ENCODE data around the gene HIGD1A. TPM values are rescaled to one million over a fixed set of nuclear protein-coding genes. Genes with fewer than 3 reads are reported as not detected.

HIGD1A gene
- polyA plus RNA-seq, 1 donor from 2014 or later = 350 TPM

GRCh38 chr3:42802876-42803413, 1.3 kb downstream of the HIGD1A start:
- Histone ChIP-seq H3K9ac (ENCODE audit: low read length) (peak overlapping the region; percentile 95), H3K79me2 (replicated peaks; ENCODE audit: insufficient read depth, low read length) (peaks cover 39% of the 10 kb centered on the region), H4K20me1 (ENCODE audit: insufficient read depth) (no peaks in the 10 kb centered on the region), H3K4me3 (ENCODE audit: low read length) (peak overlapping the region; percentile 83), H3K4me2 (ENCODE audit: low read length) (peak overlapping the region; percentile 100), H3K27me3 (ENCODE audit: insufficient read depth, low read depth, low read length) (no peaks in the 10 kb centered on the region), H3K27ac (ENCODE audit: low read length) (peak overlapping the region; percentile 94), H3F3A (ENCODE audit: insufficient read depth, low read length, poor library complexity, severe bottlenecking) (peaks cover 4% of the 10 kb centered on the region), H3K9me2 (ENCODE audit: insufficient read depth, low read length) (no peaks in the 10 kb centered on the region), H3K36me3 (ENCODE audit: insufficient read depth, low read length) (no peaks in the 10 kb centered on the region), H3K9me3 (ENCODE audit: low read length) (no peaks in the 10 kb centered on the region), H2AFZ (ENCODE audit: low read depth, low read length) (peak overlapping the region; percentile 66)
- TF ChIP-seq REST (IDR thresholded peaks at IDR 0.05; ENCODE audit: borderline replicate concordance) = no peak

GRCh38 chr3:42801784-42802183, 2.5 kb downstream of the HIGD1A start:
- peak overlapping the region; percentile 100 for H3K4me2 ChIP-seq (ENCODE audit: low read length)
- no peaks in the 10 kb centered on the region for H3K9me3 ChIP-seq (ENCODE audit: low read length)
- peaks cover 39% of the 10 kb centered on the region for H3K79me2 ChIP-seq (replicated peaks; ENCODE audit: insufficient read depth, low read length)
- H3K27me3 ChIP-seq (ENCODE audit: insufficient read depth, low read depth, low read length) = no peaks in the 10 kb centered on the region
- H3K9me2 ChIP-seq (ENCODE audit: insufficient read depth, low read length) = no peaks in the 10 kb centered on the region
- H3K4me3 ChIP-seq (ENCODE audit: low read length) = peak overlapping the region; percentile 83
- H4K20me1 ChIP-seq (ENCODE audit: insufficient read depth) = no peaks in the 10 kb centered on the region
- TF ChIP-seq MXI1 (conservative IDR thresholded peaks at IDR 0.05; ENCODE audit: poor library complexity, severe bottlenecking) (no peak), SMC3 (conservative IDR thresholded peaks at IDR 0.05; ENCODE audit: poor library complexity) (no peak), EP300 (conservative IDR thresholded peaks at IDR 0.05; ENCODE audit: poor library complexity, severe bottlenecking) (no peak), REST (IDR thresholded peaks at IDR 0.05; ENCODE audit: borderline replicate concordance) (no peak), TAF1 (IDR thresholded peaks at IDR 0.05; ENCODE audit: low read depth) (no peak), EZH2 (IDR thresholded peaks at IDR 0.05; ENCODE audit: borderline replicate concordance, insufficient read depth, low read length, poor library complexity, severe bottlenecking) (no peak), CTCF (IDR thresholded peaks at IDR 0.05; ENCODE audit: poor library complexity, severe bottlenecking) (no peak)
- peaks cover 4% of the 10 kb centered on the region for H3F3A ChIP-seq (ENCODE audit: insufficient read depth, low read length, poor library complexity, severe bottlenecking)
- H3K36me3 ChIP-seq (ENCODE audit: insufficient read depth, low read length) = no peaks in the 10 kb centered on the region
- no peak overlapping the region for H3K9ac ChIP-seq (ENCODE audit: low read length)
- H3K27ac ChIP-seq (ENCODE audit: low read length) = peak overlapping the region; percentile 94
- H2AFZ ChIP-seq (ENCODE audit: low read depth, low read length) = no peak overlapping the region

All from neural cell (in vitro differentiated cells).